ENCODE results near the gene DMWD. TPM values are rescaled to one million over a fixed set of nuclear protein-coding genes. Genes with fewer than 3 reads are reported as not detected.
A peak's percentile ranks its signal among the peaks of the same experiment; 100 is the strongest.

DMWD gene
- total and polyA plus RNA-seq, 2 of the 13 experiments (the other 11 are each of a cell fraction or from before 2014, with no cell fraction given): 10.3 to 14.9 TPM

DNA sequence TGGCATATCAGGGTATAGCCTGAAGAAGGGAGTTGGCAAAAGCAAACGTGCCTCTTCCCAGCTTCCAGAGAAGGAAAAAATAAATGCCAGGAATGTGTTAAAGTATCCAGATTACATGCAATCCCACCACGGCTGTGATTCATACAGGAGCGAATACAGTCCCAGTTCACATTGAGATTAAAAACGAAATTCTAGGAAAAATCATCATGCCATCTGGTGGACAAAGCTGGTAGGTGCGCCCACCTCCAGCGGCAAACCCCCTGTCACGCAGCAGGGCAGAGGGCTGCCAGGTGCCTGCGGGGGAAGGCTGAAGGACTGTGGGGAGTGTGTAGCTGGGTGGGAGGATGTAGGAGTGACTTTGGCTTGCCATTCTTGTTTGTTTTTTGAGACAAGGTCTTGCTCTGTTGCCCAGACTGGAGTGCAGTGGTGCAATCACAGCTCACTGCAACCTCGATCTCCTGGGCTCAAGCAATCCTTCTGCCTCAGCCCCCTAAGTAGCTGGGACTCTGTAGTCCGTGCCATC, 6.4 kb upstream of the DMWD start (continued):
- TF ChIP-seq, protein P1, sequence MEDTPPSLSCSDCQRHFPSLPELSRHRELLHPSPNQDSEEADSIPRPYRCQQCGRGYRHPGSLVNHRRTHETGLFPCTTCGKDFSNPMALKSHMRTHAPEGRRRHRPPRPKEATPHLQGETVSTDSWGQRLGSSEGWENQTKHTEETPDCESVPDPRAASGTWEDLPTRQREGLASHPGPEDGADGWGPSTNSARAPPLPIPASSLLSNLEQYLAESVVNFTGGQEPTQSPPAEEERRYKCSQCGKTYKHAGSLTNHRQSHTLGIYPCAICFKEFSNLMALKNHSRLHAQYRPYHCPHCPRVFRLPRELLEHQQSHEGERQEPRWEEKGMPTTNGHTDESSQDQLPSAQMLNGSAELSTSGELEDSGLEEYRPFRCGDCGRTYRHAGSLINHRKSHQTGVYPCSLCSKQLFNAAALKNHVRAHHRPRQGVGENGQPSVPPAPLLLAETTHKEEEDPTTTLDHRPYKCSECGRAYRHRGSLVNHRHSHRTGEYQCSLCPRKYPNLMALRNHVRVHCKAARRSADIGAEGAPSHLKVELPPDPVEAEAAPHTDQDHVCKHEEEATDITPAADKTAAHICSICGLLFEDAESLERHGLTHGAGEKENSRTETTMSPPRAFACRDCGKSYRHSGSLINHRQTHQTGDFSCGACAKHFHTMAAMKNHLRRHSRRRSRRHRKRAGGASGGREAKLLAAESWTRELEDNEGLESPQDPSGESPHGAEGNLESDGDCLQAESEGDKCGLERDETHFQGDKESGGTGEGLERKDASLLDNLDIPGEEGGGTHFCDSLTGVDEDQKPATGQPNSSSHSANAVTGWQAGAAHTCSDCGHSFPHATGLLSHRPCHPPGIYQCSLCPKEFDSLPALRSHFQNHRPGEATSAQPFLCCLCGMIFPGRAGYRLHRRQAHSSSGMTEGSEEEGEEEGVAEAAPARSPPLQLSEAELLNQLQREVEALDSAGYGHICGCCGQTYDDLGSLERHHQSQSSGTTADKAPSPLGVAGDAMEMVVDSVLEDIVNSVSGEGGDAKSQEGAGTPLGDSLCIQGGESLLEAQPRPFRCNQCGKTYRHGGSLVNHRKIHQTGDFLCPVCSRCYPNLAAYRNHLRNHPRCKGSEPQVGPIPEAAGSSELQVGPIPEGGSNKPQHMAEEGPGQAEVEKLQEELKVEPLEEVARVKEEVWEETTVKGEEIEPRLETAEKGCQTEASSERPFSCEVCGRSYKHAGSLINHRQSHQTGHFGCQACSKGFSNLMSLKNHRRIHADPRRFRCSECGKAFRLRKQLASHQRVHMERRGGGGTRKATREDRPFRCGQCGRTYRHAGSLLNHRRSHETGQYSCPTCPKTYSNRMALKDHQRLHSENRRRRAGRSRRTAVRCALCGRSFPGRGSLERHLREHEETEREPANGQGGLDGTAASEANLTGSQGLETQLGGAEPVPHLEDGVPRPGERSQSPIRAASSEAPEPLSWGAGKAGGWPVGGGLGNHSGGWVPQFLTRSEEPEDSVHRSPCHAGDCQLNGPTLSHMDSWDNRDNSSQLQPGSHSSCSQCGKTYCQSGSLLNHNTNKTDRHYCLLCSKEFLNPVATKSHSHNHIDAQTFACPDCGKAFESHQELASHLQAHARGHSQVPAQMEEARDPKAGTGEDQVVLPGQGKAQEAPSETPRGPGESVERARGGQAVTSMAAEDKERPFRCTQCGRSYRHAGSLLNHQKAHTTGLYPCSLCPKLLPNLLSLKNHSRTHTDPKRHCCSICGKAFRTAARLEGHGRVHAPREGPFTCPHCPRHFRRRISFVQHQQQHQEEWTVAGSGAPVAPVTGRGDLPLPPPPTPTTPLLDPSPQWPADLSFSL (CRISPR knock-in tag; IDR thresholded peaks at IDR 0.05): no peak
- TF ChIP-seq MED1 (CRISPR knock-in tag; IDR thresholded peaks at IDR 0.05) (0 out of 2 replicates have a peak, but pooled peaks have one; percentile 18), ELF1 (CRISPR knock-in tag; IDR thresholded peaks at IDR 0.05) (no peak), SALL1 (CRISPR knock-in tag; IDR thresholded peaks at IDR 0.05) (peak; percentile 28; the same call in 1 of the 2 replicates), ZNF749 (CRISPR knock-in tag; IDR thresholded peaks at IDR 0.05; ENCODE audit: borderline replicate concordance) (no peak), IRF2 (CRISPR knock-in tag; IDR thresholded peaks at IDR 0.05) (0 out of 2 replicates have a peak, but pooled peaks have one; percentile 20), ZBTB7B (CRISPR knock-in tag; IDR thresholded peaks at IDR 0.05) (peak; percentile 71; the same call in 1 of the 2 replicates)
- TF ChIP-seq, protein P2, sequence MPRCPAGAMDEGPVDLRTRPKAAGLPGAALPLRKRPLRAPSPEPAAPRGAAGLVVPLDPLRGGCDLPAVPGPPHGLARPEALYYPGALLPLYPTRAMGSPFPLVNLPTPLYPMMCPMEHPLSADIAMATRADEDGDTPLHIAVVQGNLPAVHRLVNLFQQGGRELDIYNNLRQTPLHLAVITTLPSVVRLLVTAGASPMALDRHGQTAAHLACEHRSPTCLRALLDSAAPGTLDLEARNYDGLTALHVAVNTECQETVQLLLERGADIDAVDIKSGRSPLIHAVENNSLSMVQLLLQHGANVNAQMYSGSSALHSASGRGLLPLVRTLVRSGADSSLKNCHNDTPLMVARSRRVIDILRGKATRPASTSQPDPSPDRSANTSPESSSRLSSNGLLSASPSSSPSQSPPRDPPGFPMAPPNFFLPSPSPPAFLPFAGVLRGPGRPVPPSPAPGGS (CRISPR knock-in tag; IDR thresholded peaks at IDR 0.05): 0 out of 2 replicates have a peak, but pooled peaks have one; percentile 33
- TF ChIP-seq, protein P3, sequence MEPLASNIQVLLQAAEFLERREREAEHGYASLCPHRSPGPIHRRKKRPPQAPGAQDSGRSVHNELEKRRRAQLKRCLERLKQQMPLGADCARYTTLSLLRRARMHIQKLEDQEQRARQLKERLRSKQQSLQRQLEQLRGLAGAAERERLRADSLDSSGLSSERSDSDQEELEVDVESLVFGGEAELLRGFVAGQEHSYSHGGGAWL (CRISPR knock-in tag; IDR thresholded peaks at IDR 0.05): 0 out of 2 replicates have a peak, but pooled peaks have one; percentile 9
- TF ChIP-seq, protein P4, sequence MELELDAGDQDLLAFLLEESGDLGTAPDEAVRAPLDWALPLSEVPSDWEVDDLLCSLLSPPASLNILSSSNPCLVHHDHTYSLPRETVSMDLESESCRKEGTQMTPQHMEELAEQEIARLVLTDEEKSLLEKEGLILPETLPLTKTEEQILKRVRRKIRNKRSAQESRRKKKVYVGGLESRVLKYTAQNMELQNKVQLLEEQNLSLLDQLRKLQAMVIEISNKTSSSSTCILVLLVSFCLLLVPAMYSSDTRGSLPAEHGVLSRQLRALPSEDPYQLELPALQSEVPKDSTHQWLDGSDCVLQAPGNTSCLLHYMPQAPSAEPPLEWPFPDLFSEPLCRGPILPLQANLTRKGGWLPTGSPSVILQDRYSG (CRISPR knock-in tag; IDR thresholded peaks at IDR 0.05): no peak
- TF ChIP-seq, protein P5, sequence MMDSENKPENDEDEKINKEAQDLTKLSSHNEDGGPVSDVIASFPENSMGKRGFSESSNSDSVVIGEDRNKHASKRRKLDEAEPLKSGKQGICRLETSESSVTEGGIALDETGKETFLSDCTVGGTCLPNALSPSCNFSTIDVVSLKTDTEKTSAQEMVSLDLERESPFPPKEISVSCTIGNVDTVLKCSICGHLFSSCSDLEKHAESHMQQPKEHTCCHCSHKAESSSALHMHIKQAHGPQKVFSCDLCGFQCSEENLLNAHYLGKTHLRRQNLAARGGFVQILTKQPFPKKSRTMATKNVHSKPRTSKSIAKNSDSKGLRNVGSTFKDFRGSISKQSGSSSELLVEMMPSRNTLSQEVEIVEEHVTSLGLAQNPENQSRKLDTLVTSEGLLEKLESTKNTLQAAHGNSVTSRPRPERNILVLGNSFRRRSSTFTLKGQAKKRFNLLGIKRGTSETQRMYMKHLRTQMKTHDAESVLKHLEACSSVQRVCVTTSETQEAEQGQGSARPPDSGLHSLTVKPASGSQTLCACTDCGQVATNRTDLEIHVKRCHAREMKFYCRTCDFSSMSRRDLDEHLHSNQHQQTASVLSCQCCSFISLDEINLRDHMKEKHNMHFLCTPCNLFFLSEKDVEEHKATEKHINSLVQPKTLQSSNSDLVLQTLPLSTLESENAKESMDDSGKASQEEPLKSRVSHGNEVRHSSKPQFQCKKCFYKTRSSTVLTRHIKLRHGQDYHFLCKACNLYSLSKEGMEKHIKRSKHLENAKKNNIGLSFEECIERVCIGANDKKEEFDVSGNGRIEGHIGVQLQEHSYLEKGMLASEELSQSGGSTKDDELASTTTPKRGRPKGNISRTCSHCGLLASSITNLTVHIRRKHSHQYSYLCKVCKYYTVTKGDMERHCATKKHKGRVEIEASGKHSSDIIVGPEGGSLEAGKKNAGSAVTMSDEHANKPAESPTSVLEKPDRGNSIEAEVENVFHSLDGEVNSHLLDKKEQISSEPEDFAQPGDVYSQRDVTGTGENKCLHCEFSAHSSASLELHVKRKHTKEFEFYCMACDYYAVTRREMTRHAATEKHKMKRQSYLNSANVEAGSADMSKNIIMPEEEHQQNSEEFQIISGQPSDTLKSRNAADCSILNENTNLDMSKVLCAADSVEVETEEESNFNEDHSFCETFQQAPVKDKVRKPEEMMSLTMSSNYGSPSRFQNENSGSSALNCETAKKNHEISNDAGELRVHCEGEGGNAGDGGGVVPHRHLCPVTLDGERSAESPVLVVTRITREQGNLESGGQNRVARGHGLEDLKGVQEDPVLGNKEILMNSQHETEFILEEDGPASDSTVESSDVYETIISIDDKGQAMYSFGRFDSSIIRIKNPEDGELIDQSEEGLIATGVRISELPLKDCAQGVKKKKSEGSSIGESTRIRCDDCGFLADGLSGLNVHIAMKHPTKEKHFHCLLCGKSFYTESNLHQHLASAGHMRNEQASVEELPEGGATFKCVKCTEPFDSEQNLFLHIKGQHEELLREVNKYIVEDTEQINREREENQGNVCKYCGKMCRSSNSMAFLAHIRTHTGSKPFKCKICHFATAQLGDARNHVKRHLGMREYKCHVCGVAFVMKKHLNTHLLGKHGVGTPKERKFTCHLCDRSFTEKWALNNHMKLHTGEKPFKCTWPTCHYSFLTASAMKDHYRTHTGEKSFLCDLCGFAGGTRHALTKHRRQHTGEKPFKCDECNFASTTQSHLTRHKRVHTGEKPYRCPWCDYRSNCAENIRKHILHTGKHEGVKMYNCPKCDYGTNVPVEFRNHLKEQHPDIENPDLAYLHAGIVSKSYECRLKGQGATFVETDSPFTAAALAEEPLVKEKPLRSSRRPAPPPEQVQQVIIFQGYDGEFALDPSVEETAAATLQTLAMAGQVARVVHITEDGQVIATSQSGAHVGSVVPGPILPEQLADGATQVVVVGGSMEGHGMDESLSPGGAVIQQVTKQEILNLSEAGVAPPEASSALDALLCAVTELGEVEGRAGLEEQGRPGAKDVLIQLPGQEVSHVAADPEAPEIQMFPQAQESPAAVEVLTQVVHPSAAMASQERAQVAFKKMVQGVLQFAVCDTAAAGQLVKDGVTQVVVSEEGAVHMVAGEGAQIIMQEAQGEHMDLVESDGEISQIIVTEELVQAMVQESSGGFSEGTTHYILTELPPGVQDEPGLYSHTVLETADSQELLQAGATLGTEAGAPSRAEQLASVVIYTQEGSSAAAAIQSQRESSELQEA (CRISPR knock-in tag; IDR thresholded peaks at IDR 0.05; ENCODE audit: not compliant biosample characterization): no peak
